Kidney epithelial cell (primary cell): ENCODE measurements around the gene SHISAL2B. TPM values are rescaled to one million over a fixed set of nuclear protein-coding genes. Genes with fewer than 3 reads are reported as not detected.

Experiments used
- DNase-seq: peaks from one replicate; pipeline ENCODE4 v3.0.0-alpha.2; 2010; ENCODE audit warnings: low read depth
- H3K27me3 ChIP-seq: 2 replicates; pipeline ENCODE4 v1.6.0; 2011; ENCODE audit warnings: low read length; ENCODE audit not compliant: control insufficient read depth, insufficient read depth
- H3K36me3 ChIP-seq: 2 replicates; pipeline ENCODE4 v1.5.1; 2011; ENCODE audit warnings: low read length; ENCODE audit not compliant: control insufficient read depth, insufficient read depth
- H3K4me3 ChIP-seq: 2 replicates; pipeline ENCODE4 v1.5.1; 2011; ENCODE audit warnings: low read depth, mild to moderate bottlenecking, control low read depth, low read length
- total RNA-seq: library from RNA; depleted of rRNA; stranded (reverse); fragments of >200 nt; gene quantifications from 2 replicates; pipeline ENCODE4 v1.2.3, GENCODE V29; 2015
- TF ChIP-seq, protein P1 (sequence below): IDR thresholded peaks from 2 replicates; pipeline ENCODE4 v1.5.1; 2011; ENCODE audit warnings: mild to moderate bottlenecking, moderate library complexity, low read length, control low read depth, inconsistent platforms; ENCODE audit not compliant: insufficient read depth, poor library complexity, severe bottlenecking

The SHISAL2B gene
- total RNA-seq, result not detected in 2 replicates

GRCh38 chr5:64690417-64691151, at the start of gene SHISAL2B:
Gene SHISAL2B, plus strand, starts transcription at chr5:64690503. Its CDS starts 121 bp downstream, at chr5:64690624.
- DNase-seq, result no peak
- H3K36me3 ChIP-seq, result no peaks in the 10 kb centered on the region
- peaks cover 15% of the 10 kb centered on the region for H3K27me3 ChIP-seq
- peak within 1 kb of the TSS; percentile 29 for H3K4me3 ChIP-seq
- TF ChIP-seq, protein P1, sequence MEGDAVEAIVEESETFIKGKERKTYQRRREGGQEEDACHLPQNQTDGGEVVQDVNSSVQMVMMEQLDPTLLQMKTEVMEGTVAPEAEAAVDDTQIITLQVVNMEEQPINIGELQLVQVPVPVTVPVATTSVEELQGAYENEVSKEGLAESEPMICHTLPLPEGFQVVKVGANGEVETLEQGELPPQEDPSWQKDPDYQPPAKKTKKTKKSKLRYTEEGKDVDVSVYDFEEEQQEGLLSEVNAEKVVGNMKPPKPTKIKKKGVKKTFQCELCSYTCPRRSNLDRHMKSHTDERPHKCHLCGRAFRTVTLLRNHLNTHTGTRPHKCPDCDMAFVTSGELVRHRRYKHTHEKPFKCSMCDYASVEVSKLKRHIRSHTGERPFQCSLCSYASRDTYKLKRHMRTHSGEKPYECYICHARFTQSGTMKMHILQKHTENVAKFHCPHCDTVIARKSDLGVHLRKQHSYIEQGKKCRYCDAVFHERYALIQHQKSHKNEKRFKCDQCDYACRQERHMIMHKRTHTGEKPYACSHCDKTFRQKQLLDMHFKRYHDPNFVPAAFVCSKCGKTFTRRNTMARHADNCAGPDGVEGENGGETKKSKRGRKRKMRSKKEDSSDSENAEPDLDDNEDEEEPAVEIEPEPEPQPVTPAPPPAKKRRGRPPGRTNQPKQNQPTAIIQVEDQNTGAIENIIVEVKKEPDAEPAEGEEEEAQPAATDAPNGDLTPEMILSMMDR, result no peak

DNA sequence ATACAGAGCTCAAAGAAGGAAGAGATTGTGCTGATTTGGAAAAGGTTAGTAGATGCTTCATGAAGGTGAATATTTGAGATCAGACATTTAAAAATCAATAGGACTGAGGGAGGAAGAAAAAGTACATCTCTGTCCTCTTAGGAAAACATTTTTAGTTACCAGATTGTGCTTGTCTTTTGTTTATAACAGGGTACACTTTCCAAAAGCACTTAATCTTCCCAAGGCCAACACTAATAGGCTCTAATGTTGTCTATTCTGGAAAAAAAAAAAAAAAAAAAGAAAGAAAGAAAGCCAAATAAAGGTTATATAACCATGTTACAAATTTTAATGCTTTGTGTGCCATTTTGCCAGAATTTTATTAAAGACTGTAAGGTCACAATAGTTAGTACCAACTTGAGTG, 45.5 kb upstream of the SHISAL2B start:
- TF ChIP-seq, protein P1, result no peak
- no peak for DNase-seq

DNA sequence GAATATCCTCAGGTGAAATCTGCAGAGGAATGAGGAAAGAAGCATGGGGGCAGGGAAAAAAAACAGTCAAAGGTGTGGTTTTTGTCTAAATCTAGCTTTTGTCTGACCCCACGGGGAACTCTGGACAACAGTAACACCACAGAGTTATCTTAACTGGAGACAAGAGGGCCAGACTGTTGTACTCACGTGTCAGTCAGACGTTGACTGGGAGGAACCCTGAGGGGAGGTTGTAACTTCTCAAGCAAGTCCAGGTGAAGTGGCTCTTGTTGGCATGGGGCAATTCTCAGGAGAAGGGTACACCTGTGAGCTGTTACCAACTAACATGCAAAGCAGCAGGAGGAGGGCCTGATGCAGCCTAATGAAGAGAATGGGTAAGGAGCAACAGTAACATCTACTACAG, 44.1 kb upstream of the SHISAL2B start:
- TF ChIP-seq, protein P1, result no peak
- DNase-seq, result no peak
- H3K4me3 ChIP-seq, result no peak overlapping the region
- H3K27me3 ChIP-seq, result no peaks in the 10 kb centered on the region
- no peaks in the 10 kb centered on the region for H3K36me3 ChIP-seq

More for the DNA sequence above, 45.5 kb upstream of the SHISAL2B start:
- no peaks in the 10 kb centered on the region for H3K36me3 ChIP-seq
- H3K4me3 ChIP-seq, result no peak overlapping the region
- no peaks in the 10 kb centered on the region for H3K27me3 ChIP-seq

GRCh38 chr5:64649512-64649911, 40.8 kb upstream of the SHISAL2B start:
- no peak overlapping the region for H3K4me3 ChIP-seq
- TF ChIP-seq, protein P1, result no peak
- DNase-seq, result no peak
- no peaks in the 10 kb centered on the region for H3K36me3 ChIP-seq
- no peaks in the 10 kb centered on the region for H3K27me3 ChIP-seq

GRCh38 chr5:64653766-64654560, 36.3 kb upstream of the SHISAL2B start:
- Histone ChIP-seq H3K27me3 (no peaks in the 10 kb centered on the region), H3K4me3 (no peak overlapping the region), H3K36me3 (no peaks in the 10 kb centered on the region)
- no peak for DNase-seq
- TF ChIP-seq, protein P1, result no peak
